Endodermal cell (in vitro differentiated cells): Measurements from ENCODE around the gene EXOC8. TPM values are rescaled to one million over a fixed set of nuclear protein-coding genes. Genes with fewer than 3 reads are reported as not detected.
"Not testable (repeated sequence)": the region's sequence is repeated elsewhere in the genome, so short reads cannot be mapped to it uniquely, and the experiment has no call there.

ENCODE experiments used
- DNase-seq: peaks from one replicate; pipeline ENCODE4 v3.0.0-alpha.2; 2017
- H3K27ac ChIP-seq: 2 replicates; pipeline ENCODE4 v1.5.1; 2013; ENCODE audit warnings: mild to moderate bottlenecking, low read depth, low read length, moderate library complexity
- H3K27me3 ChIP-seq: 2 replicates; pipeline ENCODE4 v1.6.1; 2013; ENCODE audit warnings: mild to moderate bottlenecking, low read length, moderate library complexity; ENCODE audit not compliant: insufficient read depth, control insufficient read depth, poor library complexity, severe bottlenecking
- H3K36me3 ChIP-seq: 2 replicates; pipeline ENCODE4 v1.7.0; 2013; ENCODE audit warnings: mild to moderate bottlenecking, low read length, moderate library complexity; ENCODE audit not compliant: control insufficient read depth, insufficient read depth
- H3K4me1 ChIP-seq: one replicate; pipeline ENCODE4 v1.7.0; 2013; ENCODE audit warnings: low read length; ENCODE audit not compliant: control insufficient read depth, insufficient read depth
- H3K4me3 ChIP-seq: 2 replicates; pipeline ENCODE4 v1.5.1; 2013; ENCODE audit warnings: mild to moderate bottlenecking, low read length, moderate library complexity
- H3K9ac ChIP-seq: 2 replicates; pipeline ENCODE4 v1.6.1; 2013; ENCODE audit warnings: mild to moderate bottlenecking, low read length, moderate library complexity; ENCODE audit not compliant: poor library complexity, severe bottlenecking; ENCODE audit errors: extremely low read depth
- H3K9me3 ChIP-seq: 2 replicates; pipeline ENCODE4 v1.6.1; 2013; ENCODE audit warnings: mild to moderate bottlenecking, low read length, moderate library complexity; ENCODE audit not compliant: control insufficient read depth
- H3K27ac Mint-ChIP-seq: 2 replicates; pipeline ENCODE4 v1.8.0; 2020; ENCODE audit warnings: mixed read lengths
- H3K27me3 Mint-ChIP-seq: 2 replicates; pipeline ENCODE4 v1.8.0; 2021; ENCODE audit warnings: mild to moderate bottlenecking, mixed read lengths; ENCODE audit not compliant: insufficient read depth
- H3K36me3 Mint-ChIP-seq: 2 replicates; pipeline ENCODE4 v1.8.0; 2020; ENCODE audit warnings: low read depth, mixed read lengths
- H3K4me1 Mint-ChIP-seq: 2 replicates; pipeline ENCODE4 v1.8.0; 2020; ENCODE audit warnings: mixed read lengths
- H3K4me3 Mint-ChIP-seq: 2 replicates; pipeline ENCODE4 v1.8.0; 2020; ENCODE audit warnings: mild to moderate bottlenecking, moderate library complexity, mixed read lengths
- H3K9me3 Mint-ChIP-seq: 2 replicates; pipeline ENCODE4 v1.8.0; 2020; ENCODE audit warnings: mild to moderate bottlenecking, mixed read lengths
- WGBS, 2 experiments: methylation state at CpG; one replicate each; pipeline versions ENCODE4 v1.1.5 to v1.1.7; 2013; ENCODE audit warnings: missing lambda C conversion rate in 2 of 2, mixed read lengths in 1 of 2; ENCODE audit not compliant: insufficient coverage in 1 of 2, insufficient read length in 1 of 2; 5-methylcytosine and 5-hydroxymethylcytosine counted together
- total RNA-seq, 2 donors: library from RNA; stranded (reverse); fragmentation: NEBNext Ultra II Directional in 1 of 2; extraction: Animal tissue kit (Norgen Biotek cat#: 25700) in 1 of 2; gene quantifications; 2 replicates in 1 of 2; 3 replicates in 1 of 2; pipeline ENCODE4 v1.2.1, GENCODE V29; 2021
- TF ChIP-seq, protein P1 (sequence below): fragments of 200-600 bp; sonication (generic); conservative IDR thresholded peaks from 2 replicates; pipeline ENCODE4 v1.5.0; 2021; ENCODE audit warnings: antibody characterized with exemption, mild to moderate bottlenecking

Gene EXOC8
- total RNA-seq, 2 donors from 2014 or later: 9.9 to 13.1 TPM

DNA sequence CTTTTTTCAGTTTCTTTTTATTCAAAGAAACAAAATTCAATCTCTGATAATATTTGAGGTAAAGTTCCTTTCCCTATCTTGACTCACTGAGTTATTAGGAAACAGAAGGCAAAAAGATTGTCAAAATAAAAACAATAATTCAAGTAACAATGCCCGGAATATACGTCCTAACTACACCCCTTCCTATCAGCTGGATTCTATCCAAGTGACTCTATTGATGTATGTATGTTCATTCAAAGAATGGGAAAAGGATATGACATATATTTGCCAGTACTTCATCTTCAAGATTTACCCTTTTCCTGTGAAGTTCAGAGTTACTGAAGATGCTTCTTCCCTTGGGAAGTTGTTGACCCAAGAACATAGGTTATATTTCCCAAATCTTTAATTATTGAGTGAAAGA is 14.2 kb upstream of the EXOC8 start:
- H3K9me3 ChIP-seq: no peaks in the 10 kb centered on the region
- Mint-ChIP-seq H3K27ac (no peak overlapping the region), H3K9me3 (no peaks in the 10 kb centered on the region), H3K4me3 (no peak overlapping the region), H3K27me3 (no peaks in the 10 kb centered on the region), H3K4me1 (no peaks in the 10 kb centered on the region), H3K36me3 (peaks cover 48% of the 10 kb centered on the region)
- H3K4me1 ChIP-seq: no peaks in the 10 kb centered on the region
- no peak overlapping the region for H3K9ac ChIP-seq
- H3K27ac ChIP-seq: no peak overlapping the region
- DNase-seq: no peak
- TF ChIP-seq, protein P1, sequence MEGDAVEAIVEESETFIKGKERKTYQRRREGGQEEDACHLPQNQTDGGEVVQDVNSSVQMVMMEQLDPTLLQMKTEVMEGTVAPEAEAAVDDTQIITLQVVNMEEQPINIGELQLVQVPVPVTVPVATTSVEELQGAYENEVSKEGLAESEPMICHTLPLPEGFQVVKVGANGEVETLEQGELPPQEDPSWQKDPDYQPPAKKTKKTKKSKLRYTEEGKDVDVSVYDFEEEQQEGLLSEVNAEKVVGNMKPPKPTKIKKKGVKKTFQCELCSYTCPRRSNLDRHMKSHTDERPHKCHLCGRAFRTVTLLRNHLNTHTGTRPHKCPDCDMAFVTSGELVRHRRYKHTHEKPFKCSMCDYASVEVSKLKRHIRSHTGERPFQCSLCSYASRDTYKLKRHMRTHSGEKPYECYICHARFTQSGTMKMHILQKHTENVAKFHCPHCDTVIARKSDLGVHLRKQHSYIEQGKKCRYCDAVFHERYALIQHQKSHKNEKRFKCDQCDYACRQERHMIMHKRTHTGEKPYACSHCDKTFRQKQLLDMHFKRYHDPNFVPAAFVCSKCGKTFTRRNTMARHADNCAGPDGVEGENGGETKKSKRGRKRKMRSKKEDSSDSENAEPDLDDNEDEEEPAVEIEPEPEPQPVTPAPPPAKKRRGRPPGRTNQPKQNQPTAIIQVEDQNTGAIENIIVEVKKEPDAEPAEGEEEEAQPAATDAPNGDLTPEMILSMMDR: no peak
- H3K4me3 ChIP-seq: no peak overlapping the region
- WGBS, 2 experiments: 100% methylated on average over 2 of the region's 2 CpGs; no CpG with 5 or more reads in 1 of the 2 experiments
- no peaks in the 10 kb centered on the region for H3K27me3 ChIP-seq
- peaks cover 65% of the 10 kb centered on the region for H3K36me3 ChIP-seq

GRCh38 chr1:231348856-231349255 is 11.2 kb upstream of the EXOC8 start:
- H3K4me1 Mint-ChIP-seq, H3K4me3 ChIP-seq, H3K9me3 ChIP-seq, H3K4me1 ChIP-seq, H3K27me3 Mint-ChIP-seq, H3K27me3 ChIP-seq, H3K9me3 Mint-ChIP-seq, H3K4me3 Mint-ChIP-seq, H3K9ac ChIP-seq, H3K27ac ChIP-seq, H3K27ac Mint-ChIP-seq, DNase-seq: not testable (repeated sequence)
- 86 to 92% methylated on average over 1 of the region's 1 CpG for WGBS, 2 experiments
- peaks cover 61% of the 10 kb centered on the region for H3K36me3 Mint-ChIP-seq
- H3K36me3 ChIP-seq: peaks cover 72% of the 10 kb centered on the region

DNA sequence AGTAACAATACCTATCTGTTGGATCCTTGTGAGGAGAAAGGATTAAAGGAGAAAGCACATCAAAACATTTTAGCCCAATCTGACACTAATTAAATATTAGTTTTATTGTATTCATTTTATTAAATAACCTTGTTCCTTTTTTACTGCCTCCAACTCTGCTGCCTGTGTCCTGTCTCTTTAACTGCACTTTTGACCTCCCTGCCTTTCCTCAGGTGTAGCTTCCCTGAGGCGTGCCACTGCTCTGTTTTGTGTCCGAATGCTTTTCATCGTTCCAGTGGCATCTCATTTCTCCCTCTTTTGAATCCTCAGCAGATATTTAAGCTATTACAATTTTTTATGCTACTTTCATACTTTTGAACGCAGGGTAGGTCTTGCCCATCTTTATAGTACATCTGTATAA is 10.8 kb upstream of the EXOC8 start:
- H3K36me3 ChIP-seq: peaks cover 72% of the 10 kb centered on the region
- peaks cover 65% of the 10 kb centered on the region for H3K36me3 Mint-ChIP-seq
- no peak overlapping the region for H3K27ac ChIP-seq
- no peak for DNase-seq
- no peak overlapping the region for H3K4me3 ChIP-seq
- TF ChIP-seq, protein P1: no peak
- H3K9ac ChIP-seq: no peak overlapping the region
- H3K27me3 Mint-ChIP-seq: no peaks in the 10 kb centered on the region
- H3K27ac Mint-ChIP-seq: no peak overlapping the region
- H3K4me3 Mint-ChIP-seq: no peak overlapping the region
- H3K4me1 Mint-ChIP-seq: no peaks in the 10 kb centered on the region
- WGBS, 2 experiments: 96 to 100% methylated on average over 3 to 4 of the region's 4 CpGs
- no peaks in the 10 kb centered on the region for H3K9me3 ChIP-seq
- no peaks in the 10 kb centered on the region for H3K9me3 Mint-ChIP-seq
- no peaks in the 10 kb centered on the region for H3K27me3 ChIP-seq
- H3K4me1 ChIP-seq: no peaks in the 10 kb centered on the region

DNA sequence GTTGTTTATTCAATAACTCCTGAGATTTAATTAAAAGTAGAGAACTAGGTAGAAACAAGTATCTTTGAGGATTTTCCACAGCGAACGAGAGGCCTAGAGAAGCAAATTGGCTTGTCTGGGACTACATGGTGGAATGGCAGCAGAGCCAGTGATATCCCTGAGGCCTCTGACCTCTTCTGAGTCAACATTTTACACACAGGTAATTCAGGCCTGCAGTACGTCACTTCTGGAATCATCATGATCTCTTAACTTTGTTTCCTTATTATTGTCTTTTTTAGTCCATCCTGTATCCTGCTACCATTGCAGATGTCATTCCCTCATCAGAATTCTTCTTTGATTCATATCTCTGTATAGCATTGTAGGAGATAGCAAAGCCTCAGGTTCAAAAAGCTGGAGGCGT is 10.3 kb upstream of the EXOC8 start:
- Histone ChIP-seq H3K27ac (no peak overlapping the region), H3K9me3 (no peaks in the 10 kb centered on the region), H3K27me3 (no peaks in the 10 kb centered on the region), H3K36me3 (peaks cover 68% of the 10 kb centered on the region), H3K4me1 (no peaks in the 10 kb centered on the region), H3K4me3 (no peak overlapping the region), H3K9ac (no peak overlapping the region)
- H3K9me3 Mint-ChIP-seq: no peaks in the 10 kb centered on the region
- whole genome bisulfite sequencing, 2 experiments: 95 to 100% methylated on average over 3 to 4 of the region's 4 CpGs
- DNase-seq: no peak
- no peak overlapping the region for H3K4me3 Mint-ChIP-seq
- no peaks in the 10 kb centered on the region for H3K4me1 Mint-ChIP-seq
- no peak overlapping the region for H3K27ac Mint-ChIP-seq
- H3K36me3 Mint-ChIP-seq: peaks cover 64% of the 10 kb centered on the region
- TF ChIP-seq, protein P1: no peak
- no peaks in the 10 kb centered on the region for H3K27me3 Mint-ChIP-seq
